Activated T-cell treated with anti-CD3 and anti-CD28 coated beads, Interleukin-2, amount 50 U/mL, for 72 hours (primary cell): ENCODE data around the gene TRIM5. TPM values are rescaled to one million over a fixed set of nuclear protein-coding genes. Genes with fewer than 3 reads are reported as not detected.
"Not testable (repeated sequence)": the region's sequence is repeated elsewhere in the genome, so short reads cannot be mapped to it uniquely, and the experiment has no call there.

Source experiments
- ATAC-seq, 2 donors: fragments of 150-1000 bp; cut with Tn5 transposase; replicated peaks in 1 of 2; 2 replicates each; pipeline ENCODE4 v1.10.0; 2021; ENCODE audit warnings: moderate library complexity in 2 of 2, mild to moderate bottlenecking in 1 of 2
- DNase-seq, 2 donors: peaks; one replicate each; pipeline ENCODE4 v3.0.0; 2021 to 2022; ENCODE audit warnings: mixed read lengths in 1 of 2
- H3K27ac Mint-ChIP-seq: one replicate; pipeline ENCODE4 v1.8.0; 2022; ENCODE audit warnings: mild to moderate bottlenecking, moderate library complexity, mixed read lengths
- H3K27me3 Mint-ChIP-seq: one replicate; pipeline ENCODE4 v1.8.0; 2022; ENCODE audit warnings: low read depth, mixed read lengths
- H3K36me3 Mint-ChIP-seq, 2 donors: one replicate each; pipeline ENCODE4 v1.8.0; 2022; ENCODE audit warnings: mixed read lengths in 2 of 2, mild to moderate bottlenecking in 1 of 2; ENCODE audit not compliant: insufficient read depth in 2 of 2
- H3K4me1 Mint-ChIP-seq: one replicate; pipeline ENCODE4 v1.8.0; 2022; ENCODE audit warnings: low read depth, mixed read lengths
- H3K4me3 Mint-ChIP-seq, 2 donors: one replicate each; pipeline ENCODE4 v1.8.0; 2022; ENCODE audit warnings: mild to moderate bottlenecking in 2 of 2, mixed read lengths in 2 of 2, moderate library complexity in 2 of 2
- H3K9me3 Mint-ChIP-seq, 2 donors: one replicate each; pipeline ENCODE4 v1.8.0; 2022; ENCODE audit warnings: mixed read lengths in 2 of 2
- total RNA-seq, 2 donors: library from RNA; stranded (reverse); gene quantifications; one replicate each; pipeline ENCODE4 v1.2.3, GENCODE V29; 2022

Gene TRIM5
- total RNA-seq, 2 donors from 2014 or later = 12.9 to 19.4 TPM

DNA sequence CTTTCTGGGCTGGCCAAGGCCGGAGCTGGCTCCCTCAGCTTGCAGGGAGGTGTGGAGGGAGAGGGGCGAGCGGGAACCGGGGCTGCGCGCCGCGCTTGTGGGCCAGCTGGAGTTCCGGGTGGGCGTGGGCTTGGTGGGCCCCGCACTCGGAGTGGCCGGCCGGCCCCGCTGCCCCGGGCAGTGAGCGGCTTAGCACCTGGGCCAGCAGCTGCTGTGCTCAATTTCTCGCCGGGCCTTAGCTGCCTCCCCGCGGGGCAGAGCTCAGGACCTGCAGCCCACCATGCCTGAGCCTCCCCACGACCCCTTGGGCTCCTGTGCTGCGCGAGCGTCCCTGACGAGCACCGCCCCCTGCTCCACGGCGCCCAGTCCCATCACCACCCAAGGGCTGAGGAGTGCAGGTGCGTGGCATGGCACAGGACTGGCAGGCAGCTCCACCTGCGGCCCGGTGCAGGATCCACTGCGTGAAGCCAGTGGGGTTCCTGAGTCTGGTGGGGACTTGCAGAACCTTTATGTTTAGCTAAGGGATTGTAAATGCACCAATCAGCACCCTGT lies 1.9 kb downstream of the TRIM5 start:
- ATAC-seq, H3K27ac Mint-ChIP-seq, H3K27me3 Mint-ChIP-seq, H3K36me3 Mint-ChIP-seq, H3K9me3 Mint-ChIP-seq, DNase-seq: not testable (repeated sequence)
- H3K4me3 Mint-ChIP-seq = peak overlapping the region in 1 of 2 donors; percentile 99
- H3K4me1 Mint-ChIP-seq = peaks cover 38% of the 10 kb centered on the region

DNA sequence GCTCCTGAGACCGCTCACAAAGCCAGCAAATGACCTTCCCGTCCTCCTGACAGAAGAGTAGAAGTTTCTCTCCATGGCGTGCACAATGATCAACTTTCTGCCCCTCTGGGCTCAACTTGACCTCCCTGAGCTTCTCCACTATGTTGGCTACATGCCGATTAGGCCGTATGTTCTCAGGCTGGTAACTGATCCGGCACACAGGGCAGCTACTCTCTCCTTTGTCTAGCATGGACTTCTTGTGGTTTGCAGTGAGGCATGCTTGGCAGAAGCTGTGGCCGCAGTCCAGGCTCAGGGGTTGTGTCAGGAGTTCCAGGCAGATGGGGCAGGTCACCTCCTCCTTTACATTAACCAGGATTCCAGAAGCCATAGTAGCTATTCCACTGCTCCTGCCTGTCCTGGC lies 5.1 kb downstream of the TRIM5 start:
- Mint-ChIP-seq H3K27ac (no peak overlapping the region), H3K4me1 (peaks cover 26% of the 10 kb centered on the region), H3K9me3 (no peaks in the 10 kb centered on the region), H3K36me3 (peaks cover 5 to 7% of the 10 kb centered on the region in 2 donors), H3K4me3 (no peak overlapping the region), H3K27me3 (no peaks in the 10 kb centered on the region)
- DNase-seq (no peak), ATAC-seq (no peak)

DNA sequence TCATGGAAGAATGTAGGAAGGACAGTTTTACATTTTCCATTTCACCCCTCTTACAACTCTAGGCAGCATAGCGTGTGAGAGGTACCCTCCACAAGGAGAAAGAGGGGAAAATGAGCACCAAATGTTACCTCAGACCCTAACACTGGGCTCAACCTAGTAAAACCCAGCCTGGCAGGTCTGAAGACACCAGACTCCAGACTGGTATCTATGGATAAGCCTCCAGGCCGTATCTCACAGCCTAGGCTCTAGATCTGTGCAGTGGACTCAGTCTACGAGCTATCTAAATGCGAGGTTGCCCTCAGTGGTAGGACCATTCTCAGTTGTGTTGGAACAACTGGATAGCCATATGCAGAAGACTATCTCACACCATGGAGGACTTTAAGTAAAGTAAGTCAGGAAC lies 10.5 kb downstream of the TRIM5 start:
- H3K27ac Mint-ChIP-seq = no peak overlapping the region
- H3K4me1 Mint-ChIP-seq = peaks cover 11% of the 10 kb centered on the region
- H3K9me3 Mint-ChIP-seq = peaks cover 0 to 3% of the 10 kb centered on the region in 2 donors
- ATAC-seq = no peak
- H3K27me3 Mint-ChIP-seq = no peaks in the 10 kb centered on the region
- DNase-seq = no peak
- peaks cover 8 to 10% of the 10 kb centered on the region in 2 donors for H3K36me3 Mint-ChIP-seq
- no peak overlapping the region for H3K4me3 Mint-ChIP-seq

DNA sequence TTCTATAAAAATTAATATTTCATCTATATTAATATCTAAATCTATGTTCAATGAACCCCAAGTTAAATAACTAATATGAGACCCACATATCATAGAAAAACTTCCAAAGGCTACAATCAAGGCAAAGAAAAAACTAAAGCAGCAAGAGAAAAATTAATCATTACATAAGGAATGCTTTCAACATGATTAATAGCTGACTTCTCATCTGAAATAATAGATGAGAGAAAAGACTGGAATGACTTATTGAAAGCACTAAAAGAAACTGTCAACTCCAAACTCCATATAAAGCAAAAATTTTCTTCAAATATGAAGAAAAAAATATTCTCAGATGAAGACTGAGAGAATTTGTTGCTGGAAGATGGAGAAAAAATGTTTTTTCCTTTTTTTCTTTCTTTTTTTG lies 13.0 kb downstream of the TRIM5 start:
- Mint-ChIP-seq H3K27me3 (no peaks in the 10 kb centered on the region), H3K4me1 (peaks cover 6% of the 10 kb centered on the region), H3K27ac (no peak overlapping the region), H3K36me3 (peaks cover 10% of the 10 kb centered on the region in 2 donors), H3K4me3 (no peak overlapping the region), H3K9me3 (peaks cover 0 to 3% of the 10 kb centered on the region in 2 donors)
- ATAC-seq (no peak), DNase-seq (no peak)

DNA sequence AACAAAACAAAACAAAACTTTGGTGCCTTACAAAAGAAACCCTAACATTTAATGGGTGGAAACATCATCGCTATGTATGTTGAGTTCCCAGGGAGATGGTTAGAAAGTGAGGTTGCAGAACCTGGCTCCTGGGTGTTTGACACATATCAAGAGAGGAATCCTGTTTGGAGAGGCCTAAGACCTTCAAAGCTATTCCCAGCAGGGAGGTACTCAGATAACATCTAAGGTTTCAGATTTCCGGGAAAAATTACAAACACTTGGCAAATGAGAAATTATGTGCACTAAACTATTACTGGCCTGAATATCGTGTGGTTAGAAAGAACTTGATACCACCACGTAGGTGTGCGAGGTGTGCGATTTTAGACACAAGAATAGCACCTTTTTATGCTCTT lies 18.5 kb downstream of the TRIM5 start:
- Mint-ChIP-seq H3K9me3 (no peaks in the 10 kb centered on the region), H3K36me3 (peaks cover 1 to 3% of the 10 kb centered on the region in 2 donors), H3K4me3 (no peak overlapping the region), H3K4me1 (no peaks in the 10 kb centered on the region), H3K27ac (no peak overlapping the region), H3K27me3 (no peaks in the 10 kb centered on the region)
- ATAC-seq (no peak), DNase-seq (no peak)

DNA sequence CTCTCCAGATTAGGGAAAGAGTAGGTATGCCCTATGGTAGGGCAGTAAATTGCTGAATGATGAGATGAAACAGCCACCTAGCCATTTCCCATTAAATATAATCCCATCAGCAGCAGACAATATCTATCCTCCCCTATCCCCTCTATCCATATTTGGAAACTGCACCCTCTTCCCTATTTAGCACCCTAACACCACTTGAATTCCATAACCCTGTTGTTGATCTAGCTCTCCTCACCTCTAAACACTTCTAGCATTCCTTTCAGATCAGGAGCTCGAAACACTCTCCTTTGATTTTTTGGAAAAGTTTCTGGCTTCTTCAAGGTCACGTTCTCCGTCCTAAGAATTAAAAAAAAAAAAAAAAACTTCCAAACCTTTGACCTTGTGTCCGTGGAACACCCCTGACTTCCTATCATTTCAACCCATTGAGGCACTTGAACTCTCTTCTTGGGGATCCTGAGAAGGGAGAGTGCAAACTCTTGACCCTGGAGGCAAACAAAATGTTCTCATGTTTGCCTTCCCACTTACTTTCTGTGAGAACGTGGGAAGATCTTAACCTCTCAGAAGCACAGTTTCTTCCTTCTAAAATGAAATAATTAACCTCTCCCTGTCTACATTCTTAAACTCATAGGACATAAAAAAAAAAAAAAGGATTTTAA lies 19.0 kb downstream of the TRIM5 start:
- Mint-ChIP-seq H3K27me3 (no peaks in the 10 kb centered on the region), H3K4me1 (no peaks in the 10 kb centered on the region), H3K36me3 (peaks cover 1 to 3% of the 10 kb centered on the region in 2 donors), H3K9me3 (no peaks in the 10 kb centered on the region), H3K4me3 (no peak overlapping the region), H3K27ac (peak overlapping the region; percentile 5)
- DNase-seq = no peak
- no peak for ATAC-seq

DNA sequence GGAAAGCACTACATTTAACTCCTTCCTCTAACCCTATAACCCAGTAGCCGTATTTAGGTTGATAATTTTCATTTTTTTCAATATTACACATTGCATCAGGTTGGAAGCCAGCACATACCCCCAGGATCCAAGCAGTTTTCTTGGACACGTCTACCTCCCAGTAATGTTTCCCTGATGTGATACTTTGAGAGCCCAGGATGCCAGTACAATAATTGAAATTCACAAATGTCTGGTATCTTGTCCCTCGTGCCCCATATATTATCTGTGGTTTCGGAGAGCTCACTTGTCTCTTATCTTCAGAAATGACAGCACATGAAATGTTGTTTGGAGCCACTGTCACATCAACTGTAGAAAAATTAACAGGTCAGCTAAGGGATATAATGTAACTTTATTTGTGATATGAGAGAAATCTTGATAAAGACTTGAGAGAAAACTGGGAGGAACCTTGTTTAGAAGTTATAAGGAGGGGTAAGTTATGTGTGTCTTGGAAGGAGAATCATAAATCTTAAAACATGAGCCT lies 19.8 kb downstream of the TRIM5 start:
- no peak for ATAC-seq
- Mint-ChIP-seq H3K4me1 (no peaks in the 10 kb centered on the region), H3K36me3 (peaks cover 1 to 3% of the 10 kb centered on the region in 2 donors), H3K27me3 (no peaks in the 10 kb centered on the region), H3K27ac (no peak overlapping the region), H3K9me3 (no peaks in the 10 kb centered on the region), H3K4me3 (no peak overlapping the region)
- no peak for DNase-seq

DNA sequence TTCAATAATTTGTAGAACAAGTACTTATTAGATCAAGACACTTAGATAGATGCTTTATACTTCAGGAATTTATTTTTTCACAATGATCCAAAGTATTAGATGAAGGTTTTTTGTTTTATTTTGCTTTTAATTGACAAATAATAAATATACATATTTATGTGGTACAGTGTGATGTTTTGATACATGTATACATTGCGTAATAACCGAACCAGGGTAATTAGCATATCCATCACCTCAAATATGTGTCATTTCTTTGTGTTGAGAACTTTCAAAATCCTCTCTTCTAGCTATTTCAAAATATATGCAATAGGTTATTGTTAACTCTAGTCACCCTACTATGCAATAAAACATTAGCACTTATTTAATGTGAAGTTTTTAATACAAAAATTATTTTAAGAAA lies 21.4 kb downstream of the TRIM5 start:
- Mint-ChIP-seq H3K4me3 (no peak overlapping the region), H3K27ac (no peak overlapping the region), H3K36me3 (peaks cover 0 to 1% of the 10 kb centered on the region in 2 donors), H3K4me1 (no peaks in the 10 kb centered on the region), H3K9me3 (no peaks in the 10 kb centered on the region), H3K27me3 (no peaks in the 10 kb centered on the region)
- DNase-seq (no peak), ATAC-seq (no peak)

DNA sequence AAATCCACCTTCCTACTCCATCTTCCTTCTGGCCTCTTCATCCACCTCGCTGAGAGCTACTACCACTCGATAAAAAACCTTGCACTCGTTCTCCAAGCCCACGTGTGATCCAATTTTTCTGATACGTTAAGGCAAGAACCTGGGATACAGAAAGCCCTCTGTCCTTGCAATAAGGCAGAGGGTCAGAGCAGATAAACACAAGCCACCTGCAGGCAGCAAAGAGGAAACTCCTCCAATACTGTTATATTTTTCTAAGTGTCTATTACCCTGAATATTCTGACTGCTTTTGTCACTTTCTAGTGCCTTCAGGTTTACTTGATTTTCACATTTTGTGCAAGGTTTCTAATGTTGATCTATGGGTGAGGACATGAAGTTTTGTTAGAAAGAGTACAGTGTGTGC lies 26.6 kb downstream of the TRIM5 start:
- no peak overlapping the region for H3K4me3 Mint-ChIP-seq

DNA sequence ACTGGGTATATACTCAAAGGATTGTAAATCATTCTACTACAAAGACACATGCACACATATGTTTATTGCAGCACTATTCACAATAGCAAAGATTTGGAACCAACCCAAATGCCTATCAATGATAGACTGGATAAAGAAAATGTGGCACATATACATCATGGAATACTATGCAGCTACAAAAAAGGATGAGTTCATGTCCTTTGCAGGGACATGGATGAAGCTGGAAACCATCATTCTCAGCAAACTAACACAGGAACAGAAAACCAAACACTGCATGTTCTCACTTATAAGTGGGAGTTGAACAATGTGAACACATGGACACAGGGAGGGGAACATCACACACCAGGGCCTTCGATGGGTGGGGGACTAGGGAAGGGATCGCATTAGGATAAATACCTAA lies 27.9 kb downstream of the TRIM5 start:
- not testable (repeated sequence) for DNase-seq, H3K27ac Mint-ChIP-seq, ATAC-seq, H3K4me1 Mint-ChIP-seq, H3K4me3 Mint-ChIP-seq, H3K27me3 Mint-ChIP-seq, H3K9me3 Mint-ChIP-seq
- peaks cover 3 to 14% of the 10 kb centered on the region in 2 donors for H3K36me3 Mint-ChIP-seq

More for the DNA sequence above, 26.6 kb downstream of the TRIM5 start:
- Mint-ChIP-seq H3K9me3 (peaks cover 0 to 2% of the 10 kb centered on the region in 2 donors), H3K27ac (no peak overlapping the region), H3K27me3 (no peaks in the 10 kb centered on the region), H3K4me1 (no peaks in the 10 kb centered on the region), H3K36me3 (peaks cover 2 to 9% of the 10 kb centered on the region in 2 donors)
- ATAC-seq = no peak
- DNase-seq = no peak

DNA sequence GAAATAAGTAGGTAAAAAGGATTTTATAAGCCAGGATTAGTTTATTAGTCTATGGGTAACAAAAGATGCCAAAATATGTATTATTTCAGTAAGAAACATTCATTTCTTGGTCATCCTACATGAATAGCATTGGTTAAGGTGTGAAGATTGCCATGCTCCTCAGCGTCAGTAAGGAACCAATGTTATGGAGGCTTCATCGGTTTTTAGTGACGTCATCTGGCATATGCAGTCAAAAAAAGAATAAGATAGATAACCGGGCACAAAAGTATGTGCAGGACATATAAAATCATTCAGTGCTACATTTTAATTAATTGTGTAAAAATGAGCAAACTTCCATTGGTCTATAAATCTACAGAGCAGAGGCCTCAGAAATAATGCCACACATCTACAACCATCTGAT lies 29.4 kb downstream of the TRIM5 start:
- H3K4me3 Mint-ChIP-seq = no peak overlapping the region
- H3K27ac Mint-ChIP-seq = no peak overlapping the region
- no peaks in the 10 kb centered on the region for H3K4me1 Mint-ChIP-seq
- no peaks in the 10 kb centered on the region for H3K27me3 Mint-ChIP-seq
- DNase-seq (no peak), ATAC-seq (no peak)
- H3K9me3 Mint-ChIP-seq = peaks cover 0 to 3% of the 10 kb centered on the region in 2 donors
- peaks cover 3 to 14% of the 10 kb centered on the region in 2 donors for H3K36me3 Mint-ChIP-seq

DNA sequence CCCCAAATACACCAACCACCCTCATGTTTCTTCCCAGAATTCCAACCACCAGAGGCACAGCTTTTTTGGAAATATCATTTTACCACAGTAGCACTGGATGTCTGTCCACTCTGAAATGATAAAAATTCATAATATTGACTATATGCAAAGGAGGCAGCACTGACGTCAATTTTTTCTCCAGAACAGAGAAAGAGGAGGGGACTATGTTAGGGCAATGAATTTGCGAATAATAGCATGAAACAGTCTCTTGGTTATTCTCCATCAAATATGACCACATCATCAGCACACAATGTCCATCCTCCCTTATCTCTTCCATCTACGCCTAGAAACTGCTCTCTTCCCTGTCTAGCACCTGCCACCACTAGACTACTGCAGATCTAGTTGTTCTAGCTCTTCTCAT lies 38.7 kb downstream of the TRIM5 start:
- DNase-seq (no peak), ATAC-seq (no peak)
- no peak overlapping the region for H3K4me3 Mint-ChIP-seq
- H3K9me3 Mint-ChIP-seq = no peaks in the 10 kb centered on the region
- no peaks in the 10 kb centered on the region for H3K27me3 Mint-ChIP-seq
- peaks cover 11% of the 10 kb centered on the region for H3K4me1 Mint-ChIP-seq
- H3K27ac Mint-ChIP-seq = no peak overlapping the region
- H3K36me3 Mint-ChIP-seq = peaks cover 0 to 3% of the 10 kb centered on the region in 2 donors

DNA sequence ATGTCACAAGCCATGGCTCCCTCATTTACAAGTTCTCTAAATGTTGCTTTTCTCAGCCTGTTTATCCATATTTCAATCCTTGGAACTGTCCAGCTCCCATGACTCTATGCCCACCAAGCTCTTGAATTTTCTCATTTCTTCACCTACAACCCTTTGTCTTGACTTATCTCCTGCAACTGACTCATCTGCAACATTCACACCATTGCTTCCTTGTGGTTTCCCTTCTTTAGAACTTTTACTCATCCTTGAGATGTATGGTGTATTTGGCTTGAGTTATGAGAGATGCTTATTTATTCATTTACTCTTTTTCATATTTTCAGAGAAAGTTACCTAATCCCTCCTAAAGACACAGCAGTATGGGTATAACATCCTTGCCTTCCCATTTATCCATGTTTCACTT lies 41.3 kb downstream of the TRIM5 start:
- ATAC-seq = peak; percentile 77 to 89
- Mint-ChIP-seq H3K4me1 (peaks cover 11% of the 10 kb centered on the region), H3K27me3 (no peaks in the 10 kb centered on the region), H3K9me3 (no peaks in the 10 kb centered on the region), H3K27ac (no peak overlapping the region), H3K36me3 (peaks cover 0 to 4% of the 10 kb centered on the region in 2 donors), H3K4me3 (no peak overlapping the region)
- DNase-seq = no peak

DNA sequence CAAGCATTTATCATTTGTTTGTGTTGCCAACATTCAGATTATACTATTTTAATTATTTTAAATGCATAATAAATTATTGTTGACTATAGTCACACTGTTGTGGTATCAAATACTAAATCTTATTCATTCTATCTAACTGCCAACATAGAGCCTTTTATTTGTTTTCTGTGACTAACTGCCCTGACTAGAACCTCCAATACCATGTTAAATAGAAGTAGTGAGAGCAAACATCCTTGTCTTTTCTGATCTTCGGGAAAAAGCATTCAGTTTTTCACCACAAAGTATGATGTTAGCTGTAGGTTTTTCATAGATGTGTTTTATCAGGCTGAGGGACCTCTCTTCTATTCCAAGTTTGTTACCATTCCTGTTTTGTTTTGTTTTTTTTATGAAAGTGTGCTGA lies 44.9 kb downstream of the TRIM5 start:
- Mint-ChIP-seq H3K27ac (no peak overlapping the region), H3K4me1 (peaks cover 11% of the 10 kb centered on the region), H3K36me3 (peaks cover 2 to 4% of the 10 kb centered on the region in 2 donors), H3K9me3 (no peaks in the 10 kb centered on the region), H3K4me3 (no peak overlapping the region), H3K27me3 (no peaks in the 10 kb centered on the region)
- no peak for ATAC-seq
- no peak for DNase-seq
